Lung microvascular endothelial cell (primary cell): ENCODE data around the gene JAZF1. TPM values are rescaled to one million over a fixed set of nuclear protein-coding genes. Genes with fewer than 3 reads are reported as not detected.
A peak's percentile ranks its signal among the peaks of the same experiment; 100 is the strongest.

Experiments used
- DNase-seq, 2 donors: peaks; one replicate each; pipeline versions ENCODE4 v3.0.0 to v3.0.0-alpha.2; 2010; ENCODE audit warnings: low read depth in 2 of 2
- total RNA-seq: library from RNA; depleted of rRNA; stranded (reverse); fragments of >200 nt; gene quantifications from 2 replicates; pipeline ENCODE4 v1.2.1, GENCODE V29; 2014

Gene JAZF1
- total RNA-seq, result 1.4 and 2.4 TPM in 2 replicates

DNA sequence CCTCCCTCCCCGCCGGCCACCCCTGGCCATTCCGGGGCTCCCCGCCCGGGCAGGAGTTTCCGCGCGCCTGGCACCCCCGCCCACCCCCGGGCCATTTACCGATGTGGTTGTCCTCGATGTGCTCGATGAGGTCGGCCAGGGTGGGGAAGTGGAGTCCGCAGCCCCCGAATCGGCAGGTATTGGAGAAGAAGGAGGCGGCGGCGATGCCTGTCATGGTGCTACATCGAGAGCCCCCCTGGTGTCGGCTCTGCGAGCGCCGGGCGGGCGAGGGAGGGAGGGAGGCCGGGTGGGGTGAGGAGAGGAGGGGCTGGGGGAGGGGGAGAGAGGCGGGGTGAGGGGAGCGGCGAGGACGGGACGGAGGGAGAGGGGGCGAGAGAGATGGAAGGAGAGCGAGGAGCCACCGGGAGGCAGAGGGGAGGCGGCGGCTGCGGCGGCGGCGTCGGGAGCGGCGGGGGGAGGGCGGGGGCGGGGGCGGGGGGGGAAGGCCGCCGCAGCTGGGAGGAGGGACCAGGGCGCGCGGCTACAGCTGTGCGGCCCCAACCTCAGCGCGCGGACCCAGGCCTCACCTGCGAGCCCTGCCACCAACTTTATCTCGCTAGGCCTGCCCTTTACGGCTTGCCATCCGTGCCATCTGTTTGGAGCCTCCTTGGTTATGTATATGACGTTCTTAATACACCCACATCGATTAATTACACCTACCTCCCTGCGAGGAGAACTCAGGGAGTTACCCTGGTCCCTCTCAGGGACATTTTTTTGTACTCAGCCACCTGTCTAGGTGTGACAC lies at the start of gene JAZF1:
JAZF1 (minus strand) TSS at position 432 of the 784 bp plus-strand sequence.
- peak; percentile 31 to 45 for DNase-seq

DNA sequence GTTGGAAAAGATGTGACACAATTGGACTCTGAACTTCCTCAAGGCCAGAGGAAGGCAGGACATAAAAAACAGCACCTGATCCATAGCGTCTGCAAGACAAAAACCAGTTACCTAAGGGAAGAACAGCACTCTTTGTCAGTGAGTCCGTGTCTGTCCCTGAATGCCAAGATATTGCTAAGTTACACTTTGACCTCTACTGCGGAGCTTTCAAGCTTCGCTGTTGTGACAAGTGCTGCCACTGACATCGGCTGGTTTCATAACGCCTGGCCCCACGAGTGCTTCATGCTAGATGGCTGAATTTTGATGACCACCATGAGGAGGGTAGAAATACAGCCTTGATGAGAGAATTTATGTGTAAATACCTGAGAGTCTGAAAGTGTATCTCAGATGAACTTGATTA lies 49.7 kb upstream of the JAZF1 start:
- no peak for DNase-seq

DNA sequence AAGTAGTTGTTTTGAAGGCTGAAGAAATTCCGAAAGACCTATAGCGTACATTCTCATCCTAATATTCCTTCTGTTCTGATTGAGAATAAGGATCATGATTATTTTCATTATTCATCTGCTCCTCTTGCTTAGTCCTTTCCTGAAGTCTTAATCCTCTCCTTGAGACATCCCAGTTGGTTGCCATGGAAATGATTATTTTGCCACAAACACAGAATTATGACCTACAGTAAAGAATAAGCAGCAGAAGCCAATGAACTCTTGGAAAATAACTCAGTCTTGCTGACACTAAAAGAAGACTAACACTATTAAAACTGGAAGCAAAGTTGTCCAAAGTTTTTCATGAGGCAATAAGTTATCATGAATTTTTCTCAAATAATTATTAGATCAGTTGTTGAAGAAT lies 47.8 kb upstream of the JAZF1 start:
- no peak for DNase-seq

DNA sequence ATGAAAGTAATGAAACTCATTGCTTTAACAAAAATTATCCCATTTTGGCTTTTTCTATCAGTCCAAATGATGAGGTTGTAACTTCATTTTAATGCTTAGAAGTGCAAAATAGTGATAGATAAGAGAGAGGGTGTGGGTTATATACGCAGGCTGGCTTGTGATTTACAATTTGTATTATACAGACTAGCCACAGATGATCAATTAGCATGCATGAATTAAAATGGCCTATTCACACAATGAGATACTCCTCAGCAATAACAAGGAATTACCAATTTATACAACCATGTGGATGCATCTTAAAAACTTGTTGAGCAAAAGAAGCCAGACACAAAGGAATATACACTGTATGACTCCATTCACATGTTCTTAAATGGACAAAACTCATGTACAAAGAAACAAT lies 45.4 kb upstream of the JAZF1 start:
- no peak for DNase-seq

DNA sequence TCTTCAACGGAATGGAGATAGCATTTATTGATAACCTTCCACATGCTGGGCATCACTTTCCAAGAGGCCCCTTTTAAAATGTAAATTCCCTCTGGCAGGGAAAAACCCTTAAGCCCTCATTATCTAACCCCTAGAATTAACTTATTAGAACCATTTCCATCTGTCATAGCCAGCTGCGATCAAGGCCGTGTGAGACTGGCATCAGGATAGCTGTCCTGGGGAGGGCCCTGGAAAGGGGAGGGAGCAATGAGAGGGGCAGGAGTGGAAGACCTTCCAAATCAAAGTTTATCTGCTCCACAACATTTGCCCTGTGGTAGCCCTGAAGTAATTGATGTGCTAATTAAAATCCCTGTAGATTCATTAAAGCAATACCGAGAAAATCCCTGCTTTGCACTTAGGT lies 45.0 kb upstream of the JAZF1 start:
- DNase-seq, result no peak

DNA sequence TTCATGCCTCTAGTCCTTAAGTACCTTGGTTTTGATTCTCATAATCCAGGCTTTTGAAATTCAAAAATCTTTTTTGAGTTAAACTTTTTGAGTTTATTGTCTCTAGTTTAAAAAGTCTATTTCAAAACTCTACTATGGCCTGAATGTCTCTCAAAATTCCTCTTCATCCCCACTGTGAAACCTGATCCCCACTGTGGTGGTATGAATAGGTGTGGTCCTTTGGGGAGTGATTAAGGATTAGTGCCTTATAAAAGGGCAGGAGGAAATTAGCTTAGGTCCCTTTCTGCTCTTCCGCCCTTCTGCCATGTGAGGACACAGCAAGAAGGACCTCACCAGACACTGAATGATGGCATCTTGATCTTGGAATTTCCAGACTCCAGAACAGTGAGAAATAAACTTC lies 44.1 kb upstream of the JAZF1 start:
- DNase-seq, result no peak

DNA sequence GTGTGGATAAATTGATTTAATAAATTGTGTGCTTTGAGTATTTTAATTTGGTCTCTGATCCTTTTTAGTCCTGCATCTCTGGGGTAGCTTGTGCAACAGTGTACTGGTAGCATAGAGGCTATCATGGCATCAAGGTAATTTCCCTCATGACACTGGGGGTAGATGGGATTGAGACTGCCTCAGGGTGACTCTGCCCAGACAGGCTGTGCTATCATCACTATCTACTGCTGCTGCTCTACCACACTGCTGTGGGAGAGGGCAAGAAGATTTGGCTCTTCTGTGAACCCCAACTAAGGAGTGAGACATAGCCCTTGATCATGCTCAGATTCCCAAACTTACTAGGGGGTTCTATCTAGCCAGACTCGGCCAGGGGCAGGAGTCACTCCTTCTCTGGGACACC lies 43.6 kb upstream of the JAZF1 start:
- no peak for DNase-seq

DNA sequence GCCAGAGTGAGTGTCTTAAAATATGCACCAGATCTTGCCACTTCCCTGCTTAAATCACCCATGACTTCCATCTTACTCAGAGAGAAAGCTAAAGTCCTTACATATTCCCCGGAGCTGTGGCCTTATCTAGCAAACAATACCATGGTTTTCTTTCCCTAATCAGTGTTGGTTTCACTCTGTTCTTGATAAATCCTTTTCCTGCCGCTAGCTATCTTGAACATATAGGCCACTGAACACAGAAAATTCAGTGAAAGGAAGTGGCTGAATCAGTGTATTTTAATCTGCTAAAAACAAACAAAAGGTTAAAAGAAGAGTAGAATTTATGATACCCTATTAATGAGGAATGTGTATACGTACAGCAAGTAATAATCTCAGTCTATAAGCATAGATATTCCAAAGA lies 42.0 kb upstream of the JAZF1 start:
- no peak for DNase-seq

DNA sequence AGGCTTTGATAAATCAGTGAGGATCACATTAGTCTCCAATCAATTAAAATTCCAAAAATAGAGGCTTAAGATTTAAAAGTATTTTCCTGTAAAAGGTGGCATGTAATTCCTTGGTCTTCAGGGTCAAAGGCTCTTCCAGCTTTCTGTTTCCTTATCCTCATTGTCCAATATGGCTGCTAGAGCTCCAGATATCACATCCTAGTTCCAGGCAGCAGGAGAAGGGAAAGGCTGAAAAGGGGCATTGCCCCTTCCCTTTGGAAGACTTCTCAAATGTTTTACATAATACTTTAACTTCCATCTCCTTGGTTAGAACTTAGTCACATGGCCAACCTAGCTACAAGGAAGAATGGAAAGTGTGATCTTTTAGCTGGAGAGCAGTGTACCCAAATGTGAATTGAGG lies 39.2 kb upstream of the JAZF1 start:
- no peak for DNase-seq

DNA sequence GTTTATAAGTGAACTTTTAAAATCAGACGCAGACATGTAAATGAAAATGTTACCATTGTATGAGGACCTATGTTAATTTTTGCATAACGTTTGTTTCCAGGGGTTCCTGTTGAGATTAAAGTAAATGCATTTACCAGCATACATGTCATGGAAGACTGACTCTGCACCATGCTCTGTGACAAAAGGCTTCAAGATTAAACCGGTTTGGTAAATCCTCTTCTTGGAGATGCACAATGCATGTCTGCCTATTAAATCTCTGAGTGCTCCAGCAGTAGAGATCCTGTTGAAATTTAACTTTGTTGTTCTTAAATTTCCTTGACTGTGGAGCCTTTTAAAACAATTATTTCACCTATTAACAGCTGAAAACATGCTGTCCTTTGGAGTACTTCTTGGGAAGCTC lies 36.5 kb upstream of the JAZF1 start:
- DNase-seq, result no peak

DNA sequence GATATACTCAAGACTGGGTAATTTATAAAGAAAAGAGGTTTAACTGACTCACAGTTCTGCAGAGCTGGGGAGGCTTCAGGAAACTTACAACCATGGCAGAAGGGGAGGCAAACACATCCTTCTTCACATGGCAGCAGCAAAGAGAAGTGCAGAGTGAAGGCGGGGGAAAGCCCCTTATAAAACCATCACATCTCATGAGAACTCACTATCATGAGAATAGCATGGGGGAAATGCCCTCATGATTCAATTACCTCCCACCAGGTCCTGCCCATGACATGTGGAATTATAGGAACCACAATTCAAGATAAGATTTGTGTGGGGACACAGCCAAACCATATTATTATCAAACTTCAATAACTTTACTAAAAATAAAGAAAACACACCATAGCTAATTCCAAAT lies 30.4 kb upstream of the JAZF1 start:
- DNase-seq, result no peak

DNA sequence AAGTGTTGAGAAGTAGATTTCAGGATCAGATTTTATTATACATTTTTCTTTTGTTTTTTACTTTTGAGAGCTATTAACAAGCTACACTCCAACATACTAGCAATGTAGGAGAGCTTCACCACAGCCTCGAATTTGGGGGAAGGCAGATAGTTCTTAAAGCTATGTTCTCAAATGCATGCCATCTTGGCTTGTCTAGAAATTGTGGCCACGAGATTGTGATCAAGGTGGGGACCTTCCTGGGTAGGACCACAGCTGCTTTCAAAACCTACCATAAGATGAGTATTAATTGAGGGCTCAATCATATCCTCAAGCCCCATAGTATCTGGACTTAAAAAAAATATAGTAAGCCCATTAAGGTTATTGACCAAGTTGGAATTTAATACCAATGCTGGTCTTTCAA lies 27.9 kb upstream of the JAZF1 start:
- DNase-seq, result no peak

DNA sequence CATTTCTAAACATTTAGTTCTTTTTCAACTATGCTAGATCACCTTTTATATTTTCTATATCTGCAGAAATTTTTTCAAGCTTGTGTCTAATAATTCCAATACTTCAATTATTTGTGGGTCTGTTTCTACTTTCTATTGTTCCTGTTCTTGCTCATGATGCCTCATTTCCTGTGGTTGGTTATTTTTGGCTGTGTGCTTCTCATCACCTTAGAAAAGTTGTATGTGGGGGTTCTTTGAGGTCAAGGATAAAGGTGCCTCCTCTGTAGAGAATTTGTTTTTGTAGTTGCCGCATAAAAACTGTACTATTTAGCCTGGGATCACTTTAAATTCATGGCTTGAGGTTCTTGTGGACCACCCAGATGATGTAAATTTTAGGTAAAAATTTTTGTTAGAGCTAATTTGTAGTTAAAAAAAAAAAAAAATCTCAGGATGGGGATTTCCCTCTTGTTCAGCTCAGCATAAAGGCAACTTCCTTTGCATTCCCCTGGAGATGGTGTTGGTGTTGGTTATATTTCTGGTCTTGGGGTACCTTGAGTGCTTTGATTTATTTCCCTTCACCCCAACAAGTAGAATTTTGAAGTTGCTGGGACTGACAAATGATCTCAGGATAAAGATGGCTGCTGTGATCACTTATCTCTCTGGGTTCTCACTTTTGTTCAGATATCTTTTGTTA lies 27.0 kb upstream of the JAZF1 start:
- peak; percentile 54 to 62 for DNase-seq

DNA sequence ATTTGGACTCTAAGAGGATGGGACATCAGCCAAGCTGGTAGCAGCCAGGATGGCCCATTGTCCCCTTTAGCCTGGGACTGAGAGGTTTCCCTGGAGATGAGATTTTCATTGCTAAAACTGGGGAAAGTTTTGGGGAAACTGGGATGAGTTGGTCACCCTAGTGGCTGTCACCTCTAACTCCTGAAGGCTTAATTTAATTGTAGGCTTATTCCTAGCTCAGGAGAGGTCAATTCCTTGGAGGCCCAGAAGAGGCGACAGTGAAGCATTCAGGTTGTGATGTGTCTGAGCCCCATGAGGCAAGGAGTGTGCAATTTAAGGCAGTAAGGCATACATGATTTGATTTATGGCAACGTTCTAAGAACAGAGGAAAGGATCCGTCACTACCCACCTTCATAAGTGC lies 24.9 kb upstream of the JAZF1 start:
- DNase-seq, result no peak

DNA sequence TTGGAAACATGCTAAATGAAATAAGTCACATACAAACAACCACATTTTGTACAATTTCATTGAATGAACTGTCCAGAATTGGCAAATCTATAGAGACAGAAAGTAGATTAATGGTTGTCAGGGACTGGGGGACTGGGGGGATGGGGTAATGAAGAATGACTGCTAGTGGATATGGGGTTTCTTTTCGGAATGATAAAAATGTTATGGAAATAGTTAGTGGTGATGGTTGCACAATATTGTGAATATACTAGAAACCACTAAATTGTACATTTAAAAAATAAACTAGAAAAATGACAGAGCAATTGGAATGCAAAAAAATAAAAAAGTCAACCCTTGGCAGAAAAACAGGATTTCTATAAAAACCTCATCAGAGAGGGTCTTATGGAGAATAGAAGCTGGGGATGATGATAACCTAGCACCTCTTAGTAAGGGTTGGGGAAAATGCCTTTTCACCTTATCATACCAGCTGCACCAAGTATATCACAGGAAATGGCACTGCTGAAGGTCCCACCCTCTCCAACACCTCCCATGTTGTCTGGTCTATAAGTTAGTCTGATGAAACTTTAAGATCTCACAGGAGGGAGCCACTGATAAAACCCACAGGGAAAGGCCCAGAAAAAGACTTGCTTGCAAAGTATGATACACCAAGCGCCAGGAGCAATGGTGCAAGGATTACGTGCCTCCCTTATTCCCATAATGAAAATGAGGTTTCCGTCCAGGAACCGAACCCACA lies 23.1 kb upstream of the JAZF1 start:
- DNase-seq, result no peak

DNA sequence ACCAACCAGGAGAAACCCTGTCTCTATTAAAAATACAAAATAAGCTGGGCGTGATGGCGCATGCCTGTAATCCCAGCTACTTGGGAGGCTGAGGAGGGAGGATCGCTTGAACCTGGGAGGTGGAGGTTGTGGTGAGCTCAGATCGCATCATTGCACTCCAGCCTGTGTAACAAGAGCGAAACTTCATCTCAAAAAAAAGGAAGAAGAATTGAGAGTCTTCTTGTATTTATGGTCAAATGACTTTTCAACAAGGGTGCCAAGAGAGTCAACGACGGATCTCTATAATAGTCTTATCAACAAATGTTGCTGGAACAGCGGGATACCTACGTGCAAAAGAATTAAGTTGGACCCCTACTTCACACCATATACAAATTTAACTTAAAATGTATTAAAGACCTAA lies 21.6 kb upstream of the JAZF1 start:
- DNase-seq, result no peak

DNA sequence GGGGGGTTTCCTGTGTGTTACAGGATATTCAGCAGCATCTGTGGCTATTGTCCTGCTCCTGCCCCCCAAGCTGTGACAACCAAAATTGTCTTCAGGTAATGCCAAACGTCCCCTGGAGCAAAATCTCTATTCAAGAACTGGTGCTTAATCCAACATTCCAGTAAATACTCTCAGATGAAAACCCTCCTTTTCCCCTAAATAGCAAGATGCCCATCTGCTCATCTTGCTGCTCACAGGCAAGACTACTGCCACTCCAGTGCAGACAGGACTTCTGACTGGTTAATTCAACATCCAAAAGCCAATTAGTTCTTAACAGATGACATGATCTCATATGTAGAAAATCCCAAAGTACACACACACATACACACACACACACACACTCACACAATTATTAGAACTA lies 20.5 kb upstream of the JAZF1 start:
- DNase-seq, result no peak

DNA sequence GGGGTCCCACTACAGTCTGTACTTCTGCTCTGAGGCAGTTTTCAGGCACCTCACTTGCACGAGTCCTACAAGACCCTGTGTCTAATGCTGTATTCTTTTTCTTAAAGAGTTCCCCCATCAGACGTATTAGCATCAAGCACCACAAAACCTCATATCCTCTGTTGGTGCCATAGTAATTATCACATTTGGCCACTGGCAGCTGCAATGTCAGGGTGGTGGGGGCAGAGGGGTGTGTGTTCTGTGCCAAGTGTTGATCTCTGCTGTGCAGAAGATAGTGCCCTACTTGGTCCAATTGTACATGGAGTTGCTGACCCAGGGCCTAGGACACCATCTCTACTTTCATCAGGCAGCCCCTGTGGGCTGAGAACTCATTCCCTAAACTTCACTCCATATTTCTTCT lies 20.0 kb upstream of the JAZF1 start:
- no peak for DNase-seq

DNA sequence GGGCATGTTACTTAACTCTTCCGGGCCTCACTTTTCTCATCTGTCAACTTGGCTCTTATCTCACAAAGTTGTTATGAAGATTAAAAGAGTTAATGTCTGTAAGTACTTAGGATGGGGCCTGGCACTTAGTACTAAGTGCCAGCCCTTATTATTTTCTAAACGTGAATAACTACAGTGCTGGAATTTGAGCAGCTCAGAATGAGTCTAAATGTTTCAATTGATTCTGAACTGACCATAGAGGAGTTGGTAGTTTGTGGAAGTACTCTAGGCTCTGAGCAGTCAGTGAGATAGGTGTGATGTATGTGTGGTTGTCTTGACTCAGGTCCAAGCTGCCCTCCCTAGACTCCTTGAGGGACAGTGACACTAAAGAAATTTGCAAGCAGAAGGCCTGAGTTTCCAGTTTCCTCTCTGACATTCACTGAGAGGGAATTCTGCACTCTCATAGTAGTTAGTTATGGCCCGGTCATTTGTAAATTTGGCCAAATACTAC lies 18.5 kb upstream of the JAZF1 start:
- DNase-seq, result no peak

DNA sequence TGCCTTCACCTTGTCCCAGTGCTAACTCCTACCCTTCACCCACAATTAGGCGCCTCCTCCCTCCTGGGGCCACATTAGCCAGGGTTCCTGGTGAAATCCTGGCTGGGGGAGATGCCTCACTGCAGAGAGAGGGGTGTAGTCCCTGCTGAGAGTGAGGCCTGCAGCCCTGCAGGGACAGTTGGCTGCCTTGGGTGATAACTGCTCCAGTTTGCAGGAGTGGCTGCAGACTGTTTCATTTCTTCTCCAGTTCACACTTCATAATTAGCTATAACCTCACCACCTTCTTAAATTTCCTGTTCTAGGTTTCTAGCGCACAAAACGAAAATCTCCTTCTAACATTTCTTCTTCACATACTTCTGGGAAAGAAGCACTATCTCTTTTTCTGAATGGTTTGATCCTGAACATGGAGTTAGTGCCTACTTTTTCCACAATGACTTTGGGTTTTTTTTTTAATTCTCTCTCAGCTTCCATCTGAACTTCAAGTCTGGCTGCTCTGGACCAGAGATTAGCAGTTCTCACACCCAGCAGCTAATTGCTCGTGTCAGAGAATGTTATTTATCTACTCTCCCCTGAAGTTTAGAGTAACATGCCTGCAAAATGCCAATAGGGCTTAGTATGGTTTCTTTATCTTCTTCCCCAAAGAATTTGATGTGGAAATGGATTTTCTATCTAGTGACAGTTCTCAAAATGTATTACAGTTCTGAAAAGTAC lies 15.5 kb upstream of the JAZF1 start:
- no peak for DNase-seq

DNA sequence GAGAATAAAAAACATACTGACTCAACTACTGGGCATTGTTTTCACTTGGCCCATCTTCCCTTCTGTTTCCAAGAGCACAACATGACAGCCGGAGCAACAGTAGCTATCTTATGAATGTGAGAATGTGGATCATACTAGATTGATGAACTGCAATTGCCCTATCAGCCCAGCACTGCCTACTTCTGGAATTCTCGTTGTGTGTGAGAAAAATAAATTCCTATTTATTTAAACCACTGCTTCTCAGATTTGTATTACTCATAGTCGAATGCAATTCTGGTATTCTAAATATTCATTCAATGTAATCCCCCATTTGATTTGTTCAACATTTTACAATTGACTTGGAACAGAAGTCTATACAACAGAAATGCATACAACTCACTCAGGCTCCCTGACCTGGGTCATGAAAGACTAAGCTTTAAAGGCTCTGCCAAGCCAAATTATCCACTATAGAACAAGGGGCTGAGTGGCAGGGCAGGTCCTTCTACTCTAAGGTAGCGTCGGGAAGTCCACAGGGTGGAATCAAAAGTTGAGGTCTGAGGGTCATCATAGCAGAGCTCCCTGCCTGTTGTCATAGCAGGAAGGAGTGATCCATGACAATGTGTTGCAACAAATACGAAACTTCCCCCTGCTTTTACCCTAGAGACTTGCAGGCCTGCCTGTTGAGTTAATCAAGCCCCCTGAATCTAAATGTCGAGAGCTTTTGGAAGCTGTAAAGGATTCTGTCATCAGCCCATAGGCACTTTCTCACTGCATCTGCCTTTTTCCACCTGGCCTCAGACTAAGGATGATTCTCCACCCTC lies 12.4 kb upstream of the JAZF1 start:
- DNase-seq, result no peak
